K562 (cell line): Measurements from ENCODE around the gene UBE2S. TPM values are rescaled to one million over a fixed set of nuclear protein-coding genes. Genes with fewer than 3 reads are reported as not detected.

Source experiments
- ETV5 ChIP-seq: sonication (generic); formaldehyde crosslinking; IDR thresholded peaks from 2 replicates; pipeline ENCODE4 v1.4.0; 2020; ENCODE audit warnings: low read depth, mild to moderate bottlenecking, missing genetic modification reagents
- KAT2B ChIP-seq: IDR thresholded peaks from one replicate; pipeline ENCODE4 v1.6.1; 2012; ENCODE audit warnings: low read depth, mild to moderate bottlenecking, control low read depth, inconsistent platforms, low read length, moderate library complexity
- MTA2 ChIP-seq: fragments of 450-650 bp; IDR thresholded peaks from 2 replicates; pipeline ENCODE4 v1.6.1; 2016; ENCODE audit warnings: low read depth
- PHF20 ChIP-seq: fragments of 450-650 bp; IDR thresholded peaks from 2 replicates; pipeline ENCODE4 v1.6.1; 2018; ENCODE audit not compliant: partially characterized antibody
- RBM22 ChIP-seq: fragments of 200-400 bp; formaldehyde crosslinking; IDR thresholded peaks from 2 replicates; pipeline ENCODE4 v1.6.1; 2018; ENCODE audit warnings: low read length, low read depth; ENCODE audit not compliant: poor library complexity, severe bottlenecking
- RUNX1 ChIP-seq: sonication (generic); IDR thresholded peaks from 2 replicates; pipeline ENCODE4 v1.6.1; 2016; ENCODE audit warnings: antibody characterized with exemption, low read depth
- SMARCA5 ChIP-seq: fragments of 450-650 bp; IDR thresholded peaks from 2 replicates; pipeline ENCODE4 v1.6.1; 2016
- SMARCC2 ChIP-seq: fragments of 450-650 bp; IDR thresholded peaks from 2 replicates; pipeline ENCODE4 v1.6.1; 2017; ENCODE audit warnings: antibody characterized with exemption, moderate library complexity, mild to moderate bottlenecking, low read depth
- SMC3 ChIP-seq: conservative IDR thresholded peaks from 2 replicates; pipeline ENCODE4 v1.6.1; 2011; ENCODE audit warnings: low read depth, low read length, improper control_type of control experiment; ENCODE audit not compliant: insufficient read depth
- SNIP1 ChIP-seq: fragments of 450-650 bp; IDR thresholded peaks from 2 replicates; pipeline ENCODE4 v1.7.1; 2017; ENCODE audit warnings: low read depth, mild to moderate bottlenecking
- STAG1 ChIP-seq: sonication (generic); formaldehyde crosslinking; IDR thresholded peaks from 2 replicates; pipeline ENCODE4 v1.5.0; 2020; ENCODE audit warnings: missing genetic modification reagents, borderline replicate concordance
- ZNF134 ChIP-seq: fragments of 250-450 bp; sonication (Bioruptor Pico); conservative IDR thresholded peaks from 2 replicates; pipeline ENCODE4 v1.4.0; 2020
- ZNF165 ChIP-seq: fragments of 250-450 bp; sonication (Bioruptor Pico); IDR thresholded peaks from 2 replicates; pipeline ENCODE4 v1.4.0; 2020; ENCODE audit warnings: borderline replicate concordance
- ZNF324 ChIP-seq: fragments of 250-450 bp; sonication (Bioruptor Pico); IDR thresholded peaks from 2 replicates; pipeline ENCODE4 v1.4.0; 2020; ENCODE audit warnings: mild to moderate bottlenecking
- ZNF589 ChIP-seq: fragments of 200-800 bp; sonication (Bioruptor generic); IDR thresholded peaks from 2 replicates; pipeline ENCODE4 v1.6.1; 2016; ENCODE audit warnings: low read depth, missing genetic modification characterization, missing compliant biosample characterization
- polyA plus RNA-seq, 8 experiments: library from polyadenylated mRNA; depleted of rRNA in 4 of 8; stranded (reverse) in 5 of 8; unstranded in 3 of 8; fragments of >200 nt; fragmentation: Nextera tagmentation in 2 of 8; fragmentation: Illumina TruSeq in 1 of 8; extraction: Ambion mirVana in 2 of 8; extraction: Trizol in 1 of 8; gene quantifications; 2 replicates each; pipeline versions ENCODE4 v1.2.1 to v1.2.3, GENCODE V29; 2011 to 2014; ENCODE audit warnings: inconsistent platforms in 1 of 8, missing spikeins in 1 of 8
- total RNA-seq, 7 experiments: library from RNA; depleted of rRNA in 6 of 7; stranded (reverse); fragments of >200 nt in 6 of 7; fragmentation: Illumina TruSeq in 2 of 7; extraction: Trizol in 2 of 7; gene quantifications; 2 replicates each; pipeline versions ENCODE4 v1.2.1 to v1.2.3, GENCODE V29; 2011 to 2021; ENCODE audit warnings: low replicate concordance in 1 of 7
- TF ChIP-seq, protein P1 (sequence below): fragments of 200-400 bp; formaldehyde crosslinking; IDR thresholded peaks from 2 replicates; pipeline ENCODE4 v1.6.1; 2017; ENCODE audit warnings: mild to moderate bottlenecking, low read depth, low read length, moderate library complexity
- TF ChIP-seq, protein P2 (sequence below): sonication (generic); formaldehyde crosslinking; IDR thresholded peaks from 2 replicates; pipeline ENCODE4 v1.8.1; 2023; ENCODE audit warnings: mild to moderate bottlenecking, missing genetic modification reagents
- TF ChIP-seq, protein P3 (sequence below): fragments of 450-650 bp; IDR thresholded peaks from 2 replicates; pipeline ENCODE4 v1.6.1; 2018; ENCODE audit warnings: mild to moderate bottlenecking, low read depth; ENCODE audit not compliant: partially characterized antibody
- TF ChIP-seq, protein P4 (sequence below): fragments of 450-650 bp; formaldehyde crosslinking; IDR thresholded peaks from 2 replicates; pipeline ENCODE4 v1.4.0; 2022; ENCODE audit warnings: missing genetic modification characterization
- TF ChIP-seq, protein P5 (sequence below): IDR thresholded peaks from 2 replicates; pipeline ENCODE4 v1.6.1; 2016; ENCODE audit warnings: missing genetic modification characterization, missing compliant biosample characterization

The UBE2S gene
- total and polyA plus RNA-seq, 9 of the 15 experiments (the other 6 are each of a cell fraction or from before 2014, with no cell fraction given), result 1.5 to 1,305 (median 157) TPM

DNA sequence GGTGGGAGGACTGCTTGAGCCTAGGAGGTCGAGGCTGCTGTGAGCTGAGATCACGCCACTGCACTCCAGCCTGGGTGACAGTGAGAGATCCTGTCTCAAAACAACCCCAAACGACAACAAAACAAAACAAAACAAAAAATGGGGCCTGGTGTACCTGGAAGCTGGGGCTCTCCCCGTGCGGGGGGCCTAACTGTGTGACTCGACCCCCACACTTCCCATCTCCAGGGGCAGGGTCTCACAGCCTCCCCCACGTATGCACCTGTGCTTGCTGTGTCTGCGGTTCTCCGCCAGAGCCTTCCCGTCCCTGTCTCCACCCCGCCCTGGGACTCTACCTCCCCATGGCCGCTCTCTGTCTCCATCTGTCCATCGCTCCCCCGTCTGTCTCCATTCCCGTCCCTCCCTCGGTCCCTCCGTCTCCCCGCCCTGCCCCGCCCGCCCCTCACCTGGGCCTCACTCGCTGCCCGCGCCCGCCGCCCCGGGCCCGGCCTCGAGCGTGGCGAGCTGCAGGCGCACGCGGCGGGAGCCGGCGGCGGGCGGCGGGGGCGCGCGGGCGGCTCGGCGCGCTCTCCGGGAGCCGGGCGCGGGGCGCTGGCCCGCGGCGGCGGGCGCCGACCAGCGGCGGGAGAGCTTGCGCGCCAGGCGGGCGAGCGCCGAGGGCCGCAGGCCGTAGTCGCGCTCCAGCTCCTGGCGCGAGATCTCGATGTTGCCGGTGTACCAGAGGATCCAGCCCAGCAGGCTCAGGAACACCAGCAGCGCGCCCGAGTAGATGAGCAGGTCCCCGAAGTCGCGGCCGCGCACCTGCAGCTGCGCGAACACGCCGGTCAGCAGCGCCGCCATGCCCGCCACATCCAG is 24.1 kb downstream of the UBE2S start (continued):
- TF ChIP-seq, protein P1, sequence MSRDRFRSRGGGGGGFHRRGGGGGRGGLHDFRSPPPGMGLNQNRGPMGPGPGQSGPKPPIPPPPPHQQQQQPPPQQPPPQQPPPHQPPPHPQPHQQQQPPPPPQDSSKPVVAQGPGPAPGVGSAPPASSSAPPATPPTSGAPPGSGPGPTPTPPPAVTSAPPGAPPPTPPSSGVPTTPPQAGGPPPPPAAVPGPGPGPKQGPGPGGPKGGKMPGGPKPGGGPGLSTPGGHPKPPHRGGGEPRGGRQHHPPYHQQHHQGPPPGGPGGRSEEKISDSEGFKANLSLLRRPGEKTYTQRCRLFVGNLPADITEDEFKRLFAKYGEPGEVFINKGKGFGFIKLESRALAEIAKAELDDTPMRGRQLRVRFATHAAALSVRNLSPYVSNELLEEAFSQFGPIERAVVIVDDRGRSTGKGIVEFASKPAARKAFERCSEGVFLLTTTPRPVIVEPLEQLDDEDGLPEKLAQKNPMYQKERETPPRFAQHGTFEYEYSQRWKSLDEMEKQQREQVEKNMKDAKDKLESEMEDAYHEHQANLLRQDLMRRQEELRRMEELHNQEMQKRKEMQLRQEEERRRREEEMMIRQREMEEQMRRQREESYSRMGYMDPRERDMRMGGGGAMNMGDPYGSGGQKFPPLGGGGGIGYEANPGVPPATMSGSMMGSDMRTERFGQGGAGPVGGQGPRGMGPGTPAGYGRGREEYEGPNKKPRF, result no peak
- TF ChIP-seq ZNF134 (CRISPR knock-in tag), result no peak
- TF ChIP-seq MTA2, result no peak
- no peak for TF ChIP-seq SMARCC2
- no peak for TF ChIP-seq STAG1
- no peak for TF ChIP-seq ETV5 (CRISPR knock-in tag)
- no peak for TF ChIP-seq RUNX1
- TF ChIP-seq KAT2B, result no peak
- TF ChIP-seq, protein P2, sequence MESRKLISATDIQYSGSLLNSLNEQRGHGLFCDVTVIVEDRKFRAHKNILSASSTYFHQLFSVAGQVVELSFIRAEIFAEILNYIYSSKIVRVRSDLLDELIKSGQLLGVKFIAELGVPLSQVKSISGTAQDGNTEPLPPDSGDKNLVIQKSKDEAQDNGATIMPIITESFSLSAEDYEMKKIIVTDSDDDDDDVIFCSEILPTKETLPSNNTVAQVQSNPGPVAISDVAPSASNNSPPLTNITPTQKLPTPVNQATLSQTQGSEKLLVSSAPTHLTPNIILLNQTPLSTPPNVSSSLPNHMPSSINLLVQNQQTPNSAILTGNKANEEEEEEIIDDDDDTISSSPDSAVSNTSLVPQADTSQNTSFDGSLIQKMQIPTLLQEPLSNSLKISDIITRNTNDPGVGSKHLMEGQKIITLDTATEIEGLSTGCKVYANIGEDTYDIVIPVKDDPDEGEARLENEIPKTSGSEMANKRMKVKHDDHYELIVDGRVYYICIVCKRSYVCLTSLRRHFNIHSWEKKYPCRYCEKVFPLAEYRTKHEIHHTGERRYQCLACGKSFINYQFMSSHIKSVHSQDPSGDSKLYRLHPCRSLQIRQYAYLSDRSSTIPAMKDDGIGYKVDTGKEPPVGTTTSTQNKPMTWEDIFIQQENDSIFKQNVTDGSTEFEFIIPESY, result no peak
- no peak for TF ChIP-seq RBM22
- no peak for TF ChIP-seq SNIP1
- no peak for TF ChIP-seq SMARCA5
- no peak for TF ChIP-seq SMC3
- TF ChIP-seq, protein P3, sequence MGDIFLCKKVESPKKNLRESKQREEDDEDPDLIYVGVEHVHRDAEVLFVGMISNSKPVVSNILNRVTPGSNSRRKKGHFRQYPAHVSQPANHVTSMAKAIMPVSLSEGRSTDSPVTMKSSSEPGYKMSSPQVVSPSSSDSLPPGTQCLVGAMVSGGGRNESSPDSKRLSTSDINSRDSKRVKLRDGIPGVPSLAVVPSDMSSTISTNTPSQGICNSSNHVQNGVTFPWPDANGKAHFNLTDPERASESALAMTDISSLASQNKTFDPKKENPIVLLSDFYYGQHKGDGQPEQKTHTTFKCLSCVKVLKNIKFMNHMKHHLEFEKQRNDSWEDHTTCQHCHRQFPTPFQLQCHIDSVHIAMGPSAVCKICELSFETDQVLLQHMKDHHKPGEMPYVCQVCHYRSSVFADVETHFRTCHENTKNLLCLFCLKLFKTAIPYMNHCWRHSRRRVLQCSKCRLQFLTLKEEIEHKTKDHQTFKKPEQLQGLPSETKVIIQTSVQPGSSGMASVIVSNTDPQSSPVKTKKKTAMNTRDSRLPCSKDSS, result no peak
- TF ChIP-seq ZNF324 (CRISPR knock-in tag), result no peak
- no peak for TF ChIP-seq PHF20
- TF ChIP-seq, protein P4, sequence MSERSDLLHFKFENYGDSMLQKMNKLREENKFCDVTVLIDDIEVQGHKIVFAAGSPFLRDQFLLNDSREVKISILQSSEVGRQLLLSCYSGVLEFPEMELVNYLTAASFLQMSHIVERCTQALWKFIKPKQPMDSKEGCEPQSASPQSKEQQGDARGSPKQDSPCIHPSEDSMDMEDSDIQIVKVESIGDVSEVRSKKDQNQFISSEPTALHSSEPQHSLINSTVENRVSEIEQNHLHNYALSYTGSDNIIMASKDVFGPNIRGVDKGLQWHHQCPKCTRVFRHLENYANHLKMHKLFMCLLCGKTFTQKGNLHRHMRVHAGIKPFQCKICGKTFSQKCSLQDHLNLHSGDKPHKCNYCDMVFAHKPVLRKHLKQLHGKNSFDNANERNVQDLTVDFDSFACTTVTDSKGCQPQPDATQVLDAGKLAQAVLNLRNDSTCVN (CRISPR knock-in tag), result no peak
- TF ChIP-seq, protein P5, sequence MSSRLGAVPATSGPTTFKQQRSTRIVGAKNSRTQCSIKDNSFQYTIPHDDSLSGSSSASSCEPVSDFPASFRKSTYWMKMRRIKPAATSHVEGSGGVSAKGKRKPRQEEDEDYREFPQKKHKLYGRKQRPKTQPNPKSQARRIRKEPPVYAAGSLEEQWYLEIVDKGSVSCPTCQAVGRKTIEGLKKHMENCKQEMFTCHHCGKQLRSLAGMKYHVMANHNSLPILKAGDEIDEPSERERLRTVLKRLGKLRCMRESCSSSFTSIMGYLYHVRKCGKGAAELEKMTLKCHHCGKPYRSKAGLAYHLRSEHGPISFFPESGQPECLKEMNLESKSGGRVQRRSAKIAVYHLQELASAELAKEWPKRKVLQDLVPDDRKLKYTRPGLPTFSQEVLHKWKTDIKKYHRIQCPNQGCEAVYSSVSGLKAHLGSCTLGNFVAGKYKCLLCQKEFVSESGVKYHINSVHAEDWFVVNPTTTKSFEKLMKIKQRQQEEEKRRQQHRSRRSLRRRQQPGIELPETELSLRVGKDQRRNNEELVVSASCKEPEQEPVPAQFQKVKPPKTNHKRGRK (tag), result no peak
- no peak for TF ChIP-seq ZNF589
- no peak for TF ChIP-seq ZNF165 (CRISPR knock-in tag)
